Cerebellar cortex (tissue), 1 donor: ENCODE data around the gene ABLIM3.

Source experiments
- DNase-seq: peaks from one replicate; pipeline ENCODE4 v3.0.0-alpha.2; 2015; ENCODE audit warnings: low spot score

Gene ABLIM3

GRCh38 chr5:149217803-149218155, 76.5 kb downstream of the ABLIM3 start:
- DNase-seq, result no peak

GRCh38 chr5:149219584-149219983, 78.3 kb downstream of the ABLIM3 start:
- no peak for DNase-seq

GRCh38 chr5:149220750-149221149, 79.5 kb downstream of the ABLIM3 start:
- no peak for DNase-seq

GRCh38 chr5:149221326-149221725, 80.0 kb downstream of the ABLIM3 start:
- peak; percentile 82 for DNase-seq

GRCh38 chr5:149221731-149222342, 80.5 kb downstream of the ABLIM3 start:
- no peak for DNase-seq

- DNase-seq, result no peak
Measured at GRCh38 chr5:149223081-149223848, 82.0 kb downstream of the ABLIM3 start.

- peak; percentile 92 for DNase-seq
Measured at GRCh38 chr5:149224282-149224681, 83.0 kb downstream of the ABLIM3 start.

- DNase-seq, result no peak
Measured at GRCh38 chr5:149227168-149227826, 86.0 kb downstream of the ABLIM3 start.

GRCh38 chr5:149228618-149229297, 87.5 kb downstream of the ABLIM3 start:
- peak; percentile 87 for DNase-seq

GRCh38 chr5:149229298-149229937, 88.1 kb downstream of the ABLIM3 start:
- peak; percentile 81 for DNase-seq

GRCh38 chr5:149235841-149236240, 94.5 kb downstream of the ABLIM3 start:
- peak; percentile 77 for DNase-seq

GRCh38 chr5:149237662-149238061, 96.4 kb downstream of the ABLIM3 start:
- no peak for DNase-seq

- DNase-seq, result no peak
Measured at GRCh38 chr5:149238540-149238939, 97.2 kb downstream of the ABLIM3 start.

GRCh38 chr5:149239917-149240316, 98.6 kb downstream of the ABLIM3 start:
- no peak for DNase-seq

GRCh38 chr5:149240354-149240998, 99.2 kb downstream of the ABLIM3 start:
- DNase-seq, result no peak

- no peak for DNase-seq
Measured at GRCh38 chr5:149242339-149242738, 101.0 kb downstream of the ABLIM3 start.

GRCh38 chr5:149246906-149247305, 105.6 kb downstream of the ABLIM3 start:
- no peak for DNase-seq

GRCh38 chr5:149247726-149248125, 106.4 kb downstream of the ABLIM3 start:
- no peak for DNase-seq

GRCh38 chr5:149251546-149251945, 110.3 kb downstream of the ABLIM3 start:
- DNase-seq, result peak; percentile 73

GRCh38 chr5:149254506-149254905, 113.2 kb downstream of the ABLIM3 start:
- DNase-seq, result no peak

GRCh38 chr5:149256451-149256850, 115.2 kb downstream of the ABLIM3 start:
- DNase-seq, result no peak

- no peak for DNase-seq
Measured at GRCh38 chr5:149257131-149257530, 115.8 kb downstream of the ABLIM3 start.
